ENCODE results near the gene WAS.
"Not testable (repeated sequence)": the region's sequence is repeated elsewhere in the genome, so short reads cannot be mapped to it uniquely, and the experiment has no call there.

WAS gene

GRCh38 chrX:48683411-48683982 lies at the start of gene WAS:
WAS (plus strand) TSS chrX:48683799; CDS start chrX:48683854, 55 bp downstream.
- in situ Hi-C loops (cut with MboI; ENCODE audit: low sequenced_read_pairs): no loop called here

GRCh38 chrX:48636301-48636700 lies 47.3 kb upstream of the WAS start:
- in situ Hi-C loops (cut with MboI; ENCODE audit: low sequenced_read_pairs): no loop called here

- in situ Hi-C loops (cut with MboI; ENCODE audit: low sequenced_read_pairs): no loop called here
Measured at GRCh38 chrX:48636776-48637175, 46.8 kb upstream of the WAS start.

GRCh38 chrX:48645669-48646068 lies 37.9 kb upstream of the WAS start:
- in situ Hi-C loops (cut with MboI; ENCODE audit: low sequenced_read_pairs): no loop called here

GRCh38 chrX:48648336-48648751 lies 35.3 kb upstream of the WAS start:
- in situ Hi-C loops (cut with MboI; ENCODE audit: low sequenced_read_pairs): no loop called here

- in situ Hi-C loops (cut with MboI; ENCODE audit: low sequenced_read_pairs): no loop called here
Measured at GRCh38 chrX:48649102-48649501, 34.5 kb upstream of the WAS start.

- in situ Hi-C loops (cut with MboI; ENCODE audit: low sequenced_read_pairs): not testable (repeated sequence)
Measured at GRCh38 chrX:48652055-48652579, 31.5 kb upstream of the WAS start.

- in situ Hi-C loops (cut with MboI; ENCODE audit: low sequenced_read_pairs): not testable (repeated sequence)
Measured at GRCh38 chrX:48654746-48655145, 28.9 kb upstream of the WAS start.

GRCh38 chrX:48659686-48660085 lies 23.9 kb upstream of the WAS start:
- in situ Hi-C loops (cut with MboI; ENCODE audit: low sequenced_read_pairs): not testable (repeated sequence)

- in situ Hi-C loops (cut with MboI; ENCODE audit: low sequenced_read_pairs): no loop called here
Measured at GRCh38 chrX:48663241-48663640, 20.4 kb upstream of the WAS start.

GRCh38 chrX:48664156-48664555 lies 19.4 kb upstream of the WAS start:
- in situ Hi-C loops (cut with MboI; ENCODE audit: low sequenced_read_pairs): no loop called here

- in situ Hi-C loops (cut with MboI; ENCODE audit: low sequenced_read_pairs): no loop called here
Measured at GRCh38 chrX:48665991-48666390, 17.6 kb upstream of the WAS start.

GRCh38 chrX:48666649-48667048 lies 16.9 kb upstream of the WAS start:
- in situ Hi-C loops (cut with MboI; ENCODE audit: low sequenced_read_pairs): no loop called here

- in situ Hi-C loops (cut with MboI; ENCODE audit: low sequenced_read_pairs): no loop called here
Measured at GRCh38 chrX:48667509-48667908, 16.1 kb upstream of the WAS start.

- in situ Hi-C loops (cut with MboI; ENCODE audit: low sequenced_read_pairs): not testable (repeated sequence)
Measured at GRCh38 chrX:48668187-48668586, 15.4 kb upstream of the WAS start.

- in situ Hi-C loops (cut with MboI; ENCODE audit: low sequenced_read_pairs): no loop called here
Measured at GRCh38 chrX:48676106-48676892, 7.3 kb upstream of the WAS start.

GRCh38 chrX:48676893-48677270 lies 6.7 kb upstream of the WAS start:
- in situ Hi-C loops (cut with MboI; ENCODE audit: low sequenced_read_pairs): no loop called here

GRCh38 chrX:48677516-48677915 lies 6.1 kb upstream of the WAS start:
- in situ Hi-C loops (cut with MboI; ENCODE audit: low sequenced_read_pairs): no loop called here

GRCh38 chrX:48680467-48680866 lies 3.1 kb upstream of the WAS start:
- in situ Hi-C loops (cut with MboI; ENCODE audit: low sequenced_read_pairs): not testable (repeated sequence)

- in situ Hi-C loops (cut with MboI; ENCODE audit: low sequenced_read_pairs): not testable (repeated sequence)
Measured at GRCh38 chrX:48680925-48681324, 2.7 kb upstream of the WAS start.

GRCh38 chrX:48681539-48682183 lies 1.9 kb upstream of the WAS start:
- in situ Hi-C loops (cut with MboI; ENCODE audit: low sequenced_read_pairs): no loop called here

- in situ Hi-C loops (cut with MboI; ENCODE audit: low sequenced_read_pairs): not testable (repeated sequence)
Measured at GRCh38 chrX:48682795-48683194, 804 bp upstream of the WAS start.
